Astrocyte (in vitro differentiated cells and primary cell): ENCODE results near the gene GATA2.

Experiments
- CTCF ChIP-seq: IDR thresholded peaks from 2 replicates; pipeline ENCODE4 v1.5.1; 2011; ENCODE audit warnings: low read depth, mild to moderate bottlenecking, inconsistent platforms, low read length, moderate library complexity; ENCODE audit not compliant: insufficient read depth
- EZH2 ChIP-seq: IDR thresholded peaks from 2 replicates; pipeline ENCODE4 v1.6.1; 2012; ENCODE audit warnings: mild to moderate bottlenecking, low read length, inconsistent platforms; ENCODE audit not compliant: insufficient read depth

GRCh38 chr3:128435561-128435960, 57.4 kb downstream of the GATA2 start:
- no peak for TF ChIP-seq EZH2
- no peak for TF ChIP-seq CTCF
